Esophagus muscularis mucosa (tissue), 3 donors: ENCODE results near the gene ZMIZ1.

ENCODE experiments used
- POLR2A ChIP-seq: fragments of 450-650 bp; IDR thresholded peaks from one replicate; pipeline ENCODE4 v1.6.1; 2017; ENCODE audit warnings: antibody characterized with exemption, moderate library complexity, mild to moderate bottlenecking, low read depth
- TF ChIP-seq, protein P1 (sequence below), 3 experiments: fragments of 200-600 bp in 2 of 3; fragments of 450-650 bp in 1 of 3; sonication (generic) in 2 of 3; IDR thresholded peaks; one replicate each; pipeline ENCODE4 v1.5.1; 2017 to 2019; ENCODE audit warnings: antibody characterized with exemption in 3 of 3, mild to moderate bottlenecking in 2 of 3, moderate library complexity in 1 of 3

DNA sequence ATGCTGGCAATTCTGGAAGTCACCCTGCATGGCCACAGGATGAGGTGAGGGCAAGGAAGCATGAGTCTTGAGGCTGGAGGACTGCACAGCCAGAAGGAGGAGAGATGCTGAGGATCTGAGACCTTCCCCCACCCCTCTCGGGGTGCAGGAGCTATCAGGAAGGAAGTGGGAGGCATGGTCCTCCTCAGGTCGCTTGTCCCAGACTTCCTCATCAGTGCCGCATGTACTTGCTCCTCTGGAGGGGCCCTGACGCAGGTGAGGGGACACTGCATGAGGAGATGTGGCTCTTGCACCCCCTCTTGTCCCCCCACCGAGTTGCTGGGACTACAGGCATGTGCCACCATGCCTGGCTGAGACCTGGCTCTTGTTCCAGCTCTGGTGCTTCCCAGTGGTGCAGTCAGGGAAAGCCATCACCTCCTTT is 5.7 kb upstream of the ZMIZ1 start:
- TF ChIP-seq, protein P1, sequence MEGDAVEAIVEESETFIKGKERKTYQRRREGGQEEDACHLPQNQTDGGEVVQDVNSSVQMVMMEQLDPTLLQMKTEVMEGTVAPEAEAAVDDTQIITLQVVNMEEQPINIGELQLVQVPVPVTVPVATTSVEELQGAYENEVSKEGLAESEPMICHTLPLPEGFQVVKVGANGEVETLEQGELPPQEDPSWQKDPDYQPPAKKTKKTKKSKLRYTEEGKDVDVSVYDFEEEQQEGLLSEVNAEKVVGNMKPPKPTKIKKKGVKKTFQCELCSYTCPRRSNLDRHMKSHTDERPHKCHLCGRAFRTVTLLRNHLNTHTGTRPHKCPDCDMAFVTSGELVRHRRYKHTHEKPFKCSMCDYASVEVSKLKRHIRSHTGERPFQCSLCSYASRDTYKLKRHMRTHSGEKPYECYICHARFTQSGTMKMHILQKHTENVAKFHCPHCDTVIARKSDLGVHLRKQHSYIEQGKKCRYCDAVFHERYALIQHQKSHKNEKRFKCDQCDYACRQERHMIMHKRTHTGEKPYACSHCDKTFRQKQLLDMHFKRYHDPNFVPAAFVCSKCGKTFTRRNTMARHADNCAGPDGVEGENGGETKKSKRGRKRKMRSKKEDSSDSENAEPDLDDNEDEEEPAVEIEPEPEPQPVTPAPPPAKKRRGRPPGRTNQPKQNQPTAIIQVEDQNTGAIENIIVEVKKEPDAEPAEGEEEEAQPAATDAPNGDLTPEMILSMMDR (IDR thresholded peaks at IDR 0.05) = no peak
- TF ChIP-seq POLR2A = no peak
